Heart left ventricle (tissue), 13 donors: ENCODE data around the gene MEIOB.

Experiments
- CTCF ChIP-seq, 12 donors: fragments of 200-600 bp; sonication (generic) in 4 of 12; IDR thresholded peaks; one replicate each; pipeline versions ENCODE4 v1.5.0 to v1.8.0; 2018 to 2022; ENCODE audit warnings: antibody characterized with exemption in 12 of 12, mild to moderate bottlenecking in 5 of 12
- POLR2A ChIP-seq, 2 donors: fragments of 450-650 bp; IDR thresholded peaks; one replicate each; pipeline ENCODE4 v1.6.1; 2017; ENCODE audit warnings: antibody characterized with exemption in 2 of 2, mild to moderate bottlenecking in 2 of 2, moderate library complexity in 2 of 2
- donor health status: ischemic (EF 13 %, LVEDD 7.1; RV severe dilation, severe dysfunction).
- donor health status: DM: no; HTN: yes; CAD: no.
- donor health status: DM: no; HTN: no; CAD: no.
- donor health status: ischemic (EF 25% LVEDD 6.9; RV normal size, moderate dysfunction).
- donor health status: ischemic (EF 25% LVEDD 5.7; RV mildly dilated, moderate dysfunction).
- donor health status: ischemic (EF 35%, LVEDD 5.7; RV mildly dilated, moderate dysfunction).
- donor health status: nonischemic (EF 11% LVEDD 7.7; RV severe dilation, severe dysfunction).
- donor health status: DM: yes; HTN: yes; CAD: no.
- donor health status: PGD.
- donor health status: ischemic (EF 29% LVEDD 5.4; RV normal size, mild dysfunction).
- donor health status: nonischemic (EF 23%, LVEDD 6.1; RV moderate dilation, normal function).

GRCh38 chr16:1865902-1866690, 5.9 kb downstream of the MEIOB start:
- TF ChIP-seq CTCF (IDR thresholded peaks at IDR 0.05), result no peak
- TF ChIP-seq POLR2A (IDR thresholded peaks at IDR 0.05), result no peak
